Parathyroid adenoma (tissue), 2 donors: ENCODE measurements around the gene TNFSF15.

Source experiments
- H2AFZ ChIP-seq: fragments of 300-600 bp; sonication (generic); one replicate; pipeline ENCODE4 v1.7.0; 2017; ENCODE audit warnings: antibody characterized with exemption, mild to moderate bottlenecking
- H3K27ac ChIP-seq: fragments of 300-600 bp; sonication (generic); one replicate; pipeline ENCODE4 v1.7.0; 2017
- H3K27me3 ChIP-seq: fragments of 300-600 bp; sonication (generic); one replicate; pipeline ENCODE4 v1.7.0; 2017; ENCODE audit warnings: low read length; ENCODE audit not compliant: control insufficient read depth, insufficient read depth
- H3K36me3 ChIP-seq: fragments of 300-600 bp; sonication (generic); one replicate; pipeline ENCODE4 v1.7.0; 2017; ENCODE audit warnings: low read length; ENCODE audit not compliant: control insufficient read depth, insufficient read depth
- H3K4me1 ChIP-seq: fragments of 300-600 bp; sonication (generic); one replicate; pipeline ENCODE4 v1.7.0; 2017; ENCODE audit warnings: control low read depth
- H3K4me2 ChIP-seq: fragments of 300-600 bp; sonication (generic); one replicate; pipeline ENCODE4 v1.7.0; 2017; ENCODE audit warnings: low read length
- H3K4me3 ChIP-seq: fragments of 300-600 bp; sonication (generic); one replicate; pipeline ENCODE4 v1.7.0; 2017; ENCODE audit warnings: low read depth, low read length
- H3K79me2 ChIP-seq: fragments of 300-600 bp; sonication (generic); one replicate; pipeline ENCODE4 v1.7.0; 2017; ENCODE audit warnings: control low read depth
- H3K9ac ChIP-seq: fragments of 300-600 bp; sonication (generic); one replicate; pipeline ENCODE4 v1.7.0; 2017; ENCODE audit warnings: mild to moderate bottlenecking
- H3K9me3 ChIP-seq: fragments of 300-600 bp; sonication (generic); one replicate; pipeline ENCODE4 v1.7.0; 2017; ENCODE audit warnings: low read length; ENCODE audit not compliant: control insufficient read depth
- CTCF ChIP-seq: fragments of 300-600 bp; sonication (generic); IDR thresholded peaks from one replicate; pipeline ENCODE4 v1.7.0; 2017; ENCODE audit warnings: antibody characterized with exemption, mild to moderate bottlenecking
- donor health status: primary hyperparathyroidism.

Gene TNFSF15

GRCh38 chr9:114834386-114834785, 28.5 kb upstream of the TNFSF15 start:
- Histone ChIP-seq H2AFZ (no peak overlapping the region), H3K27me3 (no peaks in the 10 kb centered on the region), H3K9me3 (no peaks in the 10 kb centered on the region), H3K4me3 (no peak overlapping the region), H3K4me1 (no peaks in the 10 kb centered on the region), H3K4me2 (no peak overlapping the region), H3K79me2 (no peaks in the 10 kb centered on the region), H3K9ac (no peak overlapping the region), H3K27ac (no peak overlapping the region), H3K36me3 (no peaks in the 10 kb centered on the region)
- TF ChIP-seq CTCF: no peak

DNA sequence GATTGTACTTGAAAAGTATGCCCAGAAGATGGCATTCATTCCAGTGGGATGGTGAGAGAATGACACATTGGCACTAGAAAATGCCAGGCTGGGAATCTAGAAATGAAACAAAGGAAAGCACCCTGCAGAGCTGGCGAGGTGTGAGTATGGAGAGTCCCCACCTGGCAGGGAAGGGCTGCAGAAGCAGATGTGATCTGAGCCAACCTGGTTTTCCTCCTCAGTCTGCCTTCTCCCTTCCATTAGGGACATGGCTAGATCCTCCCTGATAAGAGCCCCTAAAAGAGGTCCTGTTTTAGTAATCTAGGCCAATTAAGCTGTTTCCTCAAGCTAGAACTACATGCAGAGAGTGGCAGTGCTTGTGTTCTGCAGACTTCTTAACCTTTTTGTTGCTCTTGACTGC, 24.7 kb upstream of the TNFSF15 start:
- H3K79me2 ChIP-seq: no peaks in the 10 kb centered on the region
- H3K4me1 ChIP-seq: no peaks in the 10 kb centered on the region
- H3K27ac ChIP-seq: no peak overlapping the region
- no peaks in the 10 kb centered on the region for H3K27me3 ChIP-seq
- H3K4me3 ChIP-seq: no peak overlapping the region
- no peak overlapping the region for H3K4me2 ChIP-seq
- no peak for TF ChIP-seq CTCF
- H3K9me3 ChIP-seq: no peaks in the 10 kb centered on the region
- no peak overlapping the region for H3K9ac ChIP-seq
- H2AFZ ChIP-seq: no peak overlapping the region
- H3K36me3 ChIP-seq: no peaks in the 10 kb centered on the region

- H3K79me2 ChIP-seq: no peaks in the 10 kb centered on the region
- no peak for TF ChIP-seq CTCF
- H3K9ac ChIP-seq: no peak overlapping the region
- H3K27ac ChIP-seq: no peak overlapping the region
- no peaks in the 10 kb centered on the region for H3K36me3 ChIP-seq
- no peak overlapping the region for H3K4me3 ChIP-seq
- H3K4me2 ChIP-seq: no peak overlapping the region
- H2AFZ ChIP-seq: no peak overlapping the region
- H3K9me3 ChIP-seq: no peaks in the 10 kb centered on the region
- H3K4me1 ChIP-seq: no peaks in the 10 kb centered on the region
- no peaks in the 10 kb centered on the region for H3K27me3 ChIP-seq
Measured at GRCh38 chr9:114829574-114830440, 24.0 kb upstream of the TNFSF15 start.

DNA sequence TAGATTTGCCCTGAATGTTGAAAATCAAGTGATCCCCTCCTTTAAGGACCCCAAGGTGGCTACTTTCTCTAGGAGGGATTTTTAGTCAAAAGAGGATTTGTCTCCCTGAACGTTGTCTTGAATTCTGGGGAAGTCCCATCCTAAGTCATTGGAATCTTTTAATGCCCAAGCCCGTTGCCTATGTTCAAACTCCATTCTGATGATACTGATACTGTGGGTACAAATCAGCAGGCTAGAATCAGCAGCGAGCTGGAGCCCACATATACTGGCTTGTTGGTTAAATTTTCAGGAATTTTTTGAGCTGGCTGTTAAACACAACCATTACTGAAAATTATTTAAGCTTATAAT, 22.4 kb upstream of the TNFSF15 start:
- no peaks in the 10 kb centered on the region for H3K4me1 ChIP-seq
- no peak overlapping the region for H2AFZ ChIP-seq
- no peaks in the 10 kb centered on the region for H3K27me3 ChIP-seq
- no peak for TF ChIP-seq CTCF
- no peak overlapping the region for H3K4me3 ChIP-seq
- no peak overlapping the region for H3K4me2 ChIP-seq
- no peak overlapping the region for H3K27ac ChIP-seq
- H3K36me3 ChIP-seq: no peaks in the 10 kb centered on the region
- H3K9me3 ChIP-seq: no peaks in the 10 kb centered on the region
- H3K9ac ChIP-seq: no peak overlapping the region
- no peaks in the 10 kb centered on the region for H3K79me2 ChIP-seq
